K562 (cell line): ENCODE measurements around the gene SH3RF1. TPM values are rescaled to one million over a fixed set of nuclear protein-coding genes. Genes with fewer than 3 reads are reported as not detected.

Experiments
- ATAC-seq: fragments of 200-7000 bp; cut with Tn5 transposase; 3 replicates; pipeline ENCODE4 v1.9.1; 2020; ENCODE audit warnings: moderate library complexity
- BruUV-seq: library from RNA; stranded (reverse); fragments of 400-500 nt; replicated peaks from 2 replicates; lab custom pipeline; 2021; lab: Mats Ljungman, UMichigan
- CTCF ChIA-PET: fragments of 300-600 bp; formaldehyde crosslinking; extraction: SDS; loops from one replicate; lab custom pipeline; 2021; ENCODE audit warnings: low intra/inter-chr PET ratio; lab: Yijun Ruan, JAX
- POLR2A ChIA-PET: fragments of 300-600, 350-650 bp; sonication (Branson Sonifier 250); formaldehyde crosslinking; extraction: SDS; loops from one replicate; lab custom pipeline; 2021; ENCODE audit warnings: antibody characterized with exemption, inconsistent platforms; lab: Yijun Ruan, JAX
- DNase-seq, 4 experiments: peaks; one replicate each; pipeline versions ENCODE4 v3.0.0 to v3.0.0-alpha.2; 2011 to 2018; ENCODE audit warnings: low spot score in 3 of 4, mixed read lengths in 3 of 4; ENCODE audit errors: extremely low read depth in 1 of 4
- FAIRE-seq: peaks from 2 replicates; lab custom pipeline; 2011; peaks lifted over from hg19 to GRCh38; lab: Jason Lieb, UNC
- H2AFZ ChIP-seq: 2 replicates; pipeline ENCODE4 v1.6.0; 2011; ENCODE audit warnings: low read depth, low read length, control low read depth, inconsistent platforms
- H3K27ac ChIP-seq: fragments of 200-600 bp; 3 replicates; pipeline ENCODE4 v1.8.0; 2011; ENCODE audit warnings: low read depth, mild to moderate bottlenecking, control low read depth, inconsistent platforms, low read length, moderate library complexity, mixed read lengths; ENCODE audit errors: extremely low read depth
- H3K27me3 ChIP-seq, 2 experiments: fragments of 300-600 bp in 1 of 2; 2 replicates in 1 of 2; 3 replicates in 1 of 2; pipeline versions ENCODE4 v1.6.0 to v1.8.0; 2011; ENCODE audit warnings: inconsistent platforms in 2 of 2, low read length in 2 of 2, mild to moderate bottlenecking in 1 of 2, mixed read lengths in 1 of 2, moderate library complexity in 1 of 2; ENCODE audit not compliant: control insufficient read depth in 2 of 2, insufficient read depth in 2 of 2
- H3K36me3 ChIP-seq: fragments of 300-600 bp; 3 replicates; pipeline ENCODE4 v1.8.0; 2011; ENCODE audit warnings: mild to moderate bottlenecking, low read length, inconsistent platforms; ENCODE audit not compliant: control insufficient read depth, insufficient read depth
- H3K4me1 ChIP-seq, 2 experiments: fragments of 200-600 bp in 1 of 2; replicated peaks in 1 of 2; 2 replicates in 1 of 2; 3 replicates in 1 of 2; pipeline versions ENCODE4 v1.5.1 to v1.8.0; 2011; ENCODE audit warnings: inconsistent platforms in 2 of 2, low read length in 2 of 2, mild to moderate bottlenecking in 1 of 2, mixed read lengths in 1 of 2, moderate library complexity in 1 of 2; ENCODE audit not compliant: control insufficient read depth in 2 of 2, insufficient read depth in 2 of 2
- H3K4me2 ChIP-seq: 2 replicates; pipeline ENCODE4 v1.6.1; 2011; ENCODE audit warnings: low read length, control low read depth, inconsistent platforms, mixed read lengths; ENCODE audit not compliant: insufficient read depth
- H3K4me3 ChIP-seq: fragments of 200-600 bp; sonication (generic), shearing (Covaris generic); 2 replicates; pipeline ENCODE4 v1.5.1; 2016; ENCODE audit warnings: control low read depth, inconsistent platforms
- H3K79me2 ChIP-seq: fragments of 200-600 bp; 3 replicates; pipeline ENCODE4 v1.8.0; 2011; ENCODE audit warnings: low read length, inconsistent platforms; ENCODE audit not compliant: control insufficient read depth, insufficient read depth
- H3K9ac ChIP-seq, 2 experiments: 2 replicates each; pipeline versions ENCODE4 v1.6.0 to v1.6.1; 2011; ENCODE audit warnings: low read depth in 2 of 2, low read length in 2 of 2, control low read depth in 1 of 2, inconsistent platforms in 1 of 2, mild to moderate bottlenecking in 1 of 2, mixed read lengths in 1 of 2; ENCODE audit not compliant: insufficient read depth in 1 of 2
- H3K9me1 ChIP-seq: one replicate; pipeline ENCODE4 v1.6.0; 2011; ENCODE audit warnings: inconsistent platforms, mild to moderate bottlenecking, low read length, moderate library complexity; ENCODE audit not compliant: control insufficient read depth, insufficient read depth
- H3K9me3 ChIP-seq: replicated peaks from 2 replicates; pipeline ENCODE4 v1.5.1; 2011; ENCODE audit warnings: low read depth, low read length, inconsistent platforms; ENCODE audit not compliant: control insufficient read depth, insufficient read depth
- H4K20me1 ChIP-seq: replicated peaks from 2 replicates; pipeline ENCODE4 v1.6.1; 2011; ENCODE audit warnings: low read length, inconsistent platforms, mixed read lengths; ENCODE audit not compliant: control insufficient read depth, insufficient read depth
- ASH1L ChIP-seq: fragments of 450-650 bp; IDR thresholded peaks from 2 replicates; pipeline ENCODE4 v1.6.1; 2018; ENCODE audit warnings: borderline replicate concordance, mild to moderate bottlenecking, low read depth; ENCODE audit not compliant: partially characterized antibody
- CBFA2T3 ChIP-seq: fragments of 450-650 bp; IDR thresholded peaks from 2 replicates; pipeline ENCODE4 v1.6.1; 2017
- CREB3 ChIP-seq: fragments of 450-650 bp; conservative IDR thresholded peaks from 2 replicates; pipeline ENCODE4 v1.6.1; 2016; ENCODE audit warnings: missing genetic modification characterization, low read depth, mild to moderate bottlenecking, missing compliant biosample characterization, moderate library complexity
- CXXC5 ChIP-seq: fragments of 250-450 bp; sonication (Bioruptor Pico); IDR thresholded peaks from 2 replicates; pipeline ENCODE4 v1.8.0; 2022; ENCODE audit warnings: inconsistent platforms, mild to moderate bottlenecking, moderate library complexity
- NCOA1 ChIP-seq: fragments of 450-650 bp; IDR thresholded peaks from 2 replicates; pipeline ENCODE4 v1.6.1; 2016; ENCODE audit warnings: low read depth
- NCOA6 ChIP-seq: fragments of 450-650 bp; IDR thresholded peaks from 2 replicates; pipeline ENCODE4 v1.6.1; 2017; ENCODE audit warnings: mild to moderate bottlenecking
- NFIC ChIP-seq: fragments of 450-650 bp; IDR thresholded peaks from 2 replicates; pipeline ENCODE4 v1.6.1; 2017; ENCODE audit warnings: mild to moderate bottlenecking, inconsistent platforms
- RAD21 ChIP-seq, 2 experiments: fragments of 250-450 bp in 1 of 2; fragments of 450-650 bp in 1 of 2; sonication (Bioruptor Pico) in 1 of 2; formaldehyde crosslinking in 1 of 2; IDR thresholded peaks in 1 of 2; conservative IDR thresholded peaks in 1 of 2; 2 replicates each; pipeline versions ENCODE4 v1.4.0 to v1.8.0; 2020 to 2022; ENCODE audit warnings: mild to moderate bottlenecking in 2 of 2, moderate library complexity in 1 of 2
- RBBP5 ChIP-seq: fragments of 200-600 bp; sonication (generic); IDR thresholded peaks from 2 replicates; pipeline ENCODE4 v1.6.1; 2012; ENCODE audit warnings: borderline replicate concordance, mild to moderate bottlenecking, low read length, control low read depth, inconsistent platforms; ENCODE audit not compliant: insufficient read depth, poor library complexity, severe bottlenecking
- SAFB ChIP-seq: fragments of 200-400 bp; formaldehyde crosslinking; IDR thresholded peaks from 2 replicates; pipeline ENCODE4 v1.6.1; 2017; ENCODE audit warnings: low read depth, low read length, borderline replicate concordance
- SIN3B ChIP-seq: fragments of 450-650 bp; IDR thresholded peaks from 2 replicates; pipeline ENCODE4 v1.6.1; 2017; ENCODE audit warnings: low read depth, mild to moderate bottlenecking, moderate library complexity
- SIRT6 ChIP-seq: IDR thresholded peaks from one replicate; pipeline ENCODE4 v1.6.1; 2012; ENCODE audit warnings: low read depth, mild to moderate bottlenecking, control low read depth, inconsistent platforms, low read length, moderate library complexity
- SMAD4 ChIP-seq: fragments of 250-450 bp; sonication (Bioruptor Pico); conservative IDR thresholded peaks from 2 replicates; pipeline ENCODE4 v1.8.0; 2021; ENCODE audit warnings: inconsistent platforms, mild to moderate bottlenecking, moderate library complexity
- SP2 ChIP-seq: IDR thresholded peaks from 2 replicates; pipeline ENCODE4 v1.6.1; 2011; ENCODE audit warnings: mild to moderate bottlenecking, low read depth, low read length, moderate library complexity; ENCODE audit not compliant: poor library complexity, severe bottlenecking; ENCODE audit errors: extremely low read depth
- SRSF9 ChIP-seq: fragments of 200-400 bp; formaldehyde crosslinking; IDR thresholded peaks from 2 replicates; pipeline ENCODE4 v1.6.1; 2017; ENCODE audit warnings: low read depth, low read length, borderline replicate concordance
- TAL1 ChIP-seq: fragments of 450-650 bp; IDR thresholded peaks from 2 replicates; pipeline ENCODE4 v1.6.1; 2016; ENCODE audit warnings: mild to moderate bottlenecking
- TCF3 ChIP-seq: sonication (generic); formaldehyde crosslinking; IDR thresholded peaks from 2 replicates; pipeline ENCODE4 v1.4.0; 2020; ENCODE audit warnings: mild to moderate bottlenecking, missing genetic modification reagents
- U2AF2 ChIP-seq: fragments of 200-400 bp; formaldehyde crosslinking; optimal IDR thresholded peaks from 2 replicates; pipeline ENCODE3; 2017; ENCODE audit warnings: low read depth, mild to moderate bottlenecking, low read length
- XRCC3 ChIP-seq: fragments of 450-650 bp; IDR thresholded peaks from 2 replicates; pipeline ENCODE4 v1.6.1; 2017; ENCODE audit warnings: mild to moderate bottlenecking, moderate library complexity
- ZNF175 ChIP-seq: fragments of 200-800 bp; sonication (Bioruptor generic); IDR thresholded peaks from 2 replicates; pipeline ENCODE4 v1.6.1; 2016; ENCODE audit warnings: low read depth, mild to moderate bottlenecking, missing genetic modification characterization, missing compliant biosample characterization
- ZNF449 ChIP-seq: fragments of 250-450 bp; sonication (Bioruptor Pico); IDR thresholded peaks from 2 replicates; pipeline ENCODE4 v1.8.0; 2022; ENCODE audit warnings: moderate library complexity, mild to moderate bottlenecking, inconsistent platforms
- ZNF764 ChIP-seq: fragments of 250-450 bp; sonication (Bioruptor Pico); IDR thresholded peaks from 2 replicates; pipeline ENCODE4 v1.4.0; 2020; ENCODE audit warnings: low read depth, mild to moderate bottlenecking, moderate library complexity
- WGBS: fragments of 100-300 bp; shearing (Covaris generic); methylation state at CpG from one replicate; pipeline ENCODE4 v1.1.6; 2016; ENCODE audit warnings: low coverage, mixed read lengths; ENCODE audit not compliant: insufficient coverage; ENCODE audit errors: missing lambda C conversion rate; 5-methylcytosine and 5-hydroxymethylcytosine counted together
- in situ Hi-C: fragments of 300-500 bp; cut with MboI; formaldehyde crosslinking; loops from 4 replicates; pipeline ENCODE4 v1.15.0; 2018; ENCODE audit warnings: inconsistent platforms, mixed read lengths
- intact Hi-C: fragments of 100-400 bp; cut with micrococcal nuclease; formaldehyde crosslinking; loops from 2 replicates; pipeline ENCODE4 v1.14.2; 2022
- polyA plus RNA-seq, 8 experiments: library from polyadenylated mRNA; depleted of rRNA in 4 of 8; stranded (reverse) in 5 of 8; unstranded in 3 of 8; fragments of >200 nt; fragmentation: Nextera tagmentation in 2 of 8; fragmentation: Illumina TruSeq in 1 of 8; extraction: Ambion mirVana in 2 of 8; extraction: Trizol in 1 of 8; gene quantifications; 2 replicates each; pipeline versions ENCODE4 v1.2.1 to v1.2.3, GENCODE V29; 2011 to 2014; ENCODE audit warnings: inconsistent platforms in 1 of 8, missing spikeins in 1 of 8
- total RNA-seq, 7 experiments: library from RNA; depleted of rRNA in 6 of 7; stranded (reverse); fragments of >200 nt in 6 of 7; fragmentation: Illumina TruSeq in 2 of 7; extraction: Trizol in 2 of 7; gene quantifications; 2 replicates each; pipeline versions ENCODE4 v1.2.1 to v1.2.3, GENCODE V29; 2011 to 2021; ENCODE audit warnings: low replicate concordance in 1 of 7

The SH3RF1 gene
- total and polyA plus RNA-seq, 9 of the 15 experiments (the other 6 are each of a cell fraction or from before 2014, with no cell fraction given) = 0.04 to 0.16 (median 0.11) TPM; not detected in 6

GRCh38 chr4:169100670-169101101, 170.1 kb downstream of the SH3RF1 start (continued):
- TF ChIP-seq CREB3 (tag) (no peak), SMAD4 (CRISPR knock-in tag) (peak; percentile 83), CBFA2T3 (peak; percentile 79), NFIC (no peak), TCF3 (peak; percentile 88), RAD21 (CRISPR knock-in tag; conservative IDR thresholded peaks at IDR 0.05 in 1 of 2, IDR thresholded peaks at IDR 0.05 in 1 of 2) (no peak), CXXC5 (0 out of 2 replicates have a peak, but pooled peaks have one; percentile 28), SRSF9 (no peak), ZNF175 (CRISPR knock-in tag) (0 out of 2 replicates have a peak, but pooled peaks have one; percentile 28), TAL1 (peak; percentile 65)
- TF ChIP-seq, all 486 proteins: peak for 18

- H3K27ac ChIP-seq = no peak overlapping the region
- BruUV-seq = no TSS peak
- H3K4me3 ChIP-seq = no peak overlapping the region
- FAIRE-seq (no peak), DNase-seq (no peak), ATAC-seq (no peak)
- H3K9me3 ChIP-seq = no peaks in the 10 kb centered on the region
- ChIA-PET CTCF (no interaction called here), POLR2A (interaction anchor here (1.1 kb wide), 1 partner anchor 13 kb away, joined by 3 read pairs; no protein-coding TSS in a partner anchor)
- H3K27me3 ChIP-seq = peaks cover 0 to 5% of the 10 kb centered on the region in 2 experiments; a peak in 1 of 5 replicates
- intact Hi-C loops = no loop called here
- in situ Hi-C loops = no loop called here
- no peak overlapping the region for H3K4me2 ChIP-seq
- no peaks in the 10 kb centered on the region for H3K36me3 ChIP-seq
- H4K20me1 ChIP-seq = no peaks in the 10 kb centered on the region
- no peaks in the 10 kb centered on the region for H3K79me2 ChIP-seq
- no peaks in the 10 kb centered on the region for H3K9me1 ChIP-seq
- H3K9ac ChIP-seq = no peak overlapping the region
- 4% methylated on average over 3 of the region's 3 CpGs for WGBS
- no peaks in the 10 kb centered on the region; a peak in 1 of 5 replicates for H3K4me1 ChIP-seq
- H2AFZ ChIP-seq = no peak overlapping the region
- TF ChIP-seq SAFB (no peak), SIRT6 (no peak), SP2 (no peak), ZNF764 (CRISPR knock-in tag) (no peak), U2AF2 (no peak), ZNF449 (CRISPR knock-in tag) (no peak), NCOA1 (no peak), ASH1L (no peak), XRCC3 (no peak), RBBP5 (no peak), NCOA6 (no peak), SIN3B (no peak)
Measured at GRCh38 chr4:169099771-169100180, 171.0 kb downstream of the SH3RF1 start.
